Natural killer cell (primary cell): ENCODE data around the gene PPP4R3B. TPM values are rescaled to one million over a fixed set of nuclear protein-coding genes. Genes with fewer than 3 reads are reported as not detected.

Source experiments
- ATAC-seq, 3 donors: fragments of 150-1000 bp in 2 of 3; fragments of 200-7000 bp in 1 of 3; cut with Tn5 transposase; 1 replicate in 1 of 3; 2 replicates in 2 of 3; pipeline ENCODE4 v1.10.0; 2021; ENCODE audit warnings: mild to moderate bottlenecking in 2 of 3, moderate library complexity in 2 of 3
- DNase-seq, 2 donors: peaks; one replicate each; pipeline versions ENCODE4 v3.0.0 to v3.0.0-alpha.2; 2013 to 2021; ENCODE audit warnings: mixed read lengths in 1 of 2
- H3K27ac ChIP-seq: one replicate; pipeline ENCODE4 v1.5.1; 2013; ENCODE audit warnings: mild to moderate bottlenecking, low read length
- H3K27me3 ChIP-seq: one replicate; pipeline ENCODE4 v1.6.1; 2013; ENCODE audit warnings: low read length; ENCODE audit not compliant: control insufficient read depth, insufficient read depth
- H3K36me3 ChIP-seq: one replicate; pipeline ENCODE4 v1.6.1; 2013; ENCODE audit warnings: low read length; ENCODE audit not compliant: control insufficient read depth, insufficient read depth
- H3K4me1 ChIP-seq: one replicate; pipeline ENCODE4 v1.6.1; 2013; ENCODE audit warnings: low read length; ENCODE audit not compliant: control insufficient read depth, insufficient read depth
- H3K4me3 ChIP-seq: one replicate; pipeline ENCODE4 v1.5.1; 2013; ENCODE audit warnings: low read length
- H3K9me3 ChIP-seq: one replicate; pipeline ENCODE4 v1.6.1; 2013; ENCODE audit warnings: low read length; ENCODE audit not compliant: control insufficient read depth, insufficient read depth
- H3K27ac Mint-ChIP-seq, 2 donors: one replicate each; pipeline ENCODE4 v1.8.0; 2022; ENCODE audit warnings: mild to moderate bottlenecking in 2 of 2, mixed read lengths in 2 of 2, moderate library complexity in 1 of 2
- H3K27me3 Mint-ChIP-seq, 2 donors: one replicate each; pipeline ENCODE4 v1.8.0; 2022; ENCODE audit warnings: low read depth in 2 of 2, mixed read lengths in 2 of 2
- H3K36me3 Mint-ChIP-seq: one replicate; pipeline ENCODE4 v1.8.0; 2022; ENCODE audit warnings: mixed read lengths
- H3K4me1 Mint-ChIP-seq, 2 donors: one replicate each; pipeline ENCODE4 v1.8.0; 2022; ENCODE audit warnings: mixed read lengths in 2 of 2
- H3K4me3 Mint-ChIP-seq: one replicate; pipeline ENCODE4 v1.8.0; 2022; ENCODE audit warnings: mild to moderate bottlenecking, moderate library complexity, mixed read lengths
- H3K9me3 Mint-ChIP-seq, 2 donors: one replicate each; pipeline ENCODE4 v1.8.0; 2022; ENCODE audit warnings: mixed read lengths in 2 of 2
- WGBS: methylation state at CpG from one replicate; pipeline ENCODE4 v1.1.7; 2013; ENCODE audit warnings: missing lambda C conversion rate; ENCODE audit not compliant: insufficient coverage; 5-methylcytosine and 5-hydroxymethylcytosine counted together
- intact Hi-C: fragments of 100-400 bp; cut with micrococcal nuclease; formaldehyde crosslinking; loops from one replicate; pipeline ENCODE4 v1.14.2; 2022
- total RNA-seq, 4 donors: library from RNA; stranded (reverse); fragments of 120-200 nt in 1 of 4; gene quantifications; one replicate each; pipeline versions ENCODE4 v1.2.3 to v1.2.4, GENCODE V29; 2013 to 2022
- TF ChIP-seq, protein P1 (sequence below): fragments of 200-600 bp; IDR thresholded peaks from one replicate; pipeline ENCODE4 v1.8.0; 2022; ENCODE audit warnings: antibody characterized with exemption

The PPP4R3B gene
- total RNA-seq, 3 donors from 2014 or later (not counting 1 experiment from before 2014, with no cell fraction given): 65.1 to 97.9 (median 84.9) TPM

DNA sequence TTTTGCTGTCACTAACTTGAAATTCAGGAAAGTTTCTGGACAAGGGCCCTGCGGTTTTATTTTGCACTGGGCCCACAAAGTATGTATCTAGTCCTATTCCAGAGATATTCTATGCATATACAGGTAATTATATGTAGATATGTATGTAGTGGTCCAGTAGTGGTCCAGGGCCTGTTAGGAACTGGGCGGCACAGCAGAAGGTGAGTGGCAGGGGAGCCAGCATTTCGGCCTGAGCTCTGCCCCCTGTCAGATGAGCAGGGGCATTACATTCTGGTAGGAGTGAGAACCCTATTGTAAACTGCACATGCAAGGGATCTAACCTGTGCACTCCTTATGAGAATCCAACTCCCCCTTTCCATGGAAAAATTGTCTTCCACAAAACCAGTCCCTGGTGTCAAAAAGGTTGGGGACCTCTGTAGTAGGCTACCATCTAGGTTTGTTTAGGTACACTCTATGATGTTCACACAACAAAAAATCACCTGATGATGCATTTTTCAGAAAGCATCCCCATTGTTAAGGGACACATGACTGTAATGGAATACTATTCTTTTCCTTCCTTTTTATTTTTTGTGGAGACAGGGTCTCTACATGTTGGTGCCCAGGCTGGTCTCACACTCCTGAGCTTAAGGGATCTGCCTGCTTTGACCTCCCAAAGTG, 2.8 kb upstream of the PPP4R3B start:
- no peak for ATAC-seq
- peaks cover 46 to 61% of the 10 kb centered on the region in 2 donors for H3K4me1 Mint-ChIP-seq
- H3K4me1 ChIP-seq: peaks cover 26% of the 10 kb centered on the region

DNA sequence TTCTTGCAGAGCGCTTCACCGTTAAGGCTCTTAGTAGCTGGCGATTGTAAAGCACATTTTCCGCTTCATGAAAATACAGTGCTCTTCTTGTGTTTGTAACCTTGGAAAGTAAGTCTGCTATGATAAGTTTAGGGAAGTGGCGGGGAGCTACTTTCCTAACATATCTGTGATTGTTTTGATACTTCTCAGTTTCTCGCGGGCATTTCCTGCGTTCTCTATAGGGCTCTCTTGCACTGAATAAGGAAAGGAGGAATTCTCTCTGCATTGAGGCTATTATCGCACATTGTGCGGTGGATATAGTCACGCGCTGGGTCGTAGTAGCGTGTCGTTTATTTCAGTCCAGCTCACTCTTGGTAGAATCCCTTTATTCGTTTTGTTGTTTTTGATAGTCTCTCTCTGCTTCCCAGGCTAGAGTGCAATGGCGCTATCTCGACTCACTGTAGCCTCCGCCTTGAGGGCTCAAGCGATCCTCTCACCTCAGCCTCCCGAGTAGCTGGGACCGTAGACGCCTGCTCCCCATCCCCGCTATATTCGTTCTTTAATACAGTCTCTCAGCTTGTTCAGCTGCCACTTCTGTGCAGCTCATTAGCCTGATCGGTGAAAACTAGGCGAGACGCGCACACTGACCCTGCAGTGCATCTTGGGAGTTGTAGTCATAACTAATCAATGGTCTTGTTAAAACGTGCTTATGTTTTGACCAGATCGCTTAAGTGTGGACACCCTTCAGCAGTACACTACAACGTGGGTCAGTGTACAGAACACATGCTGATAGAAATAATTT, 1.0 kb upstream of the PPP4R3B start:
- DNase-seq (peak; percentile 31 to 76), ATAC-seq (peak in 2 of 3 donors; percentile 10 to 15)
- Mint-ChIP-seq H3K36me3 (peaks cover 7% of the 10 kb centered on the region), H3K9me3 (no peaks in the 10 kb centered on the region), H3K4me1 (peaks cover 40 to 54% of the 10 kb centered on the region in 2 donors), H3K27me3 (no peaks in the 10 kb centered on the region), H3K4me3 (no peak overlapping the region), H3K27ac (no peak overlapping the region)
- Histone ChIP-seq H3K9me3 (no peaks in the 10 kb centered on the region), H3K27ac (peak overlapping the region; percentile 98), H3K36me3 (peaks cover 22% of the 10 kb centered on the region), H3K27me3 (no peaks in the 10 kb centered on the region), H3K4me1 (peaks cover 26% of the 10 kb centered on the region), H3K4me3 (peak overlapping the region; percentile 98)
- under 1% methylated on average over 32 of the region's 32 CpGs for WGBS
- TF ChIP-seq, protein P1, sequence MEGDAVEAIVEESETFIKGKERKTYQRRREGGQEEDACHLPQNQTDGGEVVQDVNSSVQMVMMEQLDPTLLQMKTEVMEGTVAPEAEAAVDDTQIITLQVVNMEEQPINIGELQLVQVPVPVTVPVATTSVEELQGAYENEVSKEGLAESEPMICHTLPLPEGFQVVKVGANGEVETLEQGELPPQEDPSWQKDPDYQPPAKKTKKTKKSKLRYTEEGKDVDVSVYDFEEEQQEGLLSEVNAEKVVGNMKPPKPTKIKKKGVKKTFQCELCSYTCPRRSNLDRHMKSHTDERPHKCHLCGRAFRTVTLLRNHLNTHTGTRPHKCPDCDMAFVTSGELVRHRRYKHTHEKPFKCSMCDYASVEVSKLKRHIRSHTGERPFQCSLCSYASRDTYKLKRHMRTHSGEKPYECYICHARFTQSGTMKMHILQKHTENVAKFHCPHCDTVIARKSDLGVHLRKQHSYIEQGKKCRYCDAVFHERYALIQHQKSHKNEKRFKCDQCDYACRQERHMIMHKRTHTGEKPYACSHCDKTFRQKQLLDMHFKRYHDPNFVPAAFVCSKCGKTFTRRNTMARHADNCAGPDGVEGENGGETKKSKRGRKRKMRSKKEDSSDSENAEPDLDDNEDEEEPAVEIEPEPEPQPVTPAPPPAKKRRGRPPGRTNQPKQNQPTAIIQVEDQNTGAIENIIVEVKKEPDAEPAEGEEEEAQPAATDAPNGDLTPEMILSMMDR: no peak
- intact Hi-C loops: loop anchor here (5.0 to 10.0 kb wide), 4 partner anchors 384 to 1831 kb away; partner anchors contain the start of genes ACYP2, ASB3, CLHC1 and ERLEC1

More for the DNA sequence above, 2.8 kb upstream of the PPP4R3B start:
- Histone ChIP-seq H3K4me3 (no peak overlapping the region), H3K9me3 (no peaks in the 10 kb centered on the region), H3K27me3 (no peaks in the 10 kb centered on the region), H3K27ac (no peak overlapping the region), H3K36me3 (peaks cover 6% of the 10 kb centered on the region)
- DNase-seq: peak in 1 of 2 donors; percentile 45
- TF ChIP-seq, protein P1: peak; percentile 24
- intact Hi-C loops: no loop called here
- H3K4me3 Mint-ChIP-seq: peak overlapping the region; percentile 64
- H3K27ac Mint-ChIP-seq: peak overlapping the region in 1 of 2 donors; percentile 70
- no peaks in the 10 kb centered on the region for H3K36me3 Mint-ChIP-seq
- H3K9me3 Mint-ChIP-seq: no peaks in the 10 kb centered on the region
- no peaks in the 10 kb centered on the region for H3K27me3 Mint-ChIP-seq
- 63% methylated on average over 3 of the region's 3 CpGs for WGBS

- H3K27ac ChIP-seq: peak overlapping the region; percentile 98
- DNase-seq (no peak), ATAC-seq (no peak)
- WGBS: under 1% methylated on average over 10 of the region's 10 CpGs
- H3K27me3 ChIP-seq: no peaks in the 10 kb centered on the region
- no peaks in the 10 kb centered on the region for H3K27me3 Mint-ChIP-seq
- H3K27ac Mint-ChIP-seq: no peak overlapping the region
- H3K4me1 Mint-ChIP-seq: peaks cover 35 to 48% of the 10 kb centered on the region in 2 donors
- no peaks in the 10 kb centered on the region for H3K9me3 Mint-ChIP-seq
- H3K36me3 ChIP-seq: peaks cover 27% of the 10 kb centered on the region
- H3K4me3 Mint-ChIP-seq: no peak overlapping the region
- TF ChIP-seq, protein P1: no peak
- peaks cover 26% of the 10 kb centered on the region for H3K4me1 ChIP-seq
- intact Hi-C loops: loop anchor here (5.0 to 10.0 kb wide), 4 partner anchors 383 to 1831 kb away; partner anchors contain the start of genes ACYP2, ASB3, CLHC1 and ERLEC1
- H3K9me3 ChIP-seq: no peaks in the 10 kb centered on the region
- H3K36me3 Mint-ChIP-seq: peaks cover 7% of the 10 kb centered on the region
- H3K4me3 ChIP-seq: peak overlapping the region; percentile 98
Measured at GRCh38 chr2:55618025-55618274, 528 bp upstream of the PPP4R3B start.
